ENCODE measurements around the gene FBXL15.

FBXL15 gene, protein sequence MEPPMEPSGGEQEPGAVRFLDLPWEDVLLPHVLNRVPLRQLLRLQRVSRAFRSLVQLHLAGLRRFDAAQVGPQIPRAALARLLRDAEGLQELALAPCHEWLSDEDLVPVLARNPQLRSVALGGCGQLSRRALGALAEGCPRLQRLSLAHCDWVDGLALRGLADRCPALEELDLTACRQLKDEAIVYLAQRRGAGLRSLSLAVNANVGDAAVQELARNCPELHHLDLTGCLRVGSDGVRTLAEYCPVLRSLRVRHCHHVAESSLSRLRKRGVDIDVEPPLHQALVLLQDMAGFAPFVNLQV

DNA sequence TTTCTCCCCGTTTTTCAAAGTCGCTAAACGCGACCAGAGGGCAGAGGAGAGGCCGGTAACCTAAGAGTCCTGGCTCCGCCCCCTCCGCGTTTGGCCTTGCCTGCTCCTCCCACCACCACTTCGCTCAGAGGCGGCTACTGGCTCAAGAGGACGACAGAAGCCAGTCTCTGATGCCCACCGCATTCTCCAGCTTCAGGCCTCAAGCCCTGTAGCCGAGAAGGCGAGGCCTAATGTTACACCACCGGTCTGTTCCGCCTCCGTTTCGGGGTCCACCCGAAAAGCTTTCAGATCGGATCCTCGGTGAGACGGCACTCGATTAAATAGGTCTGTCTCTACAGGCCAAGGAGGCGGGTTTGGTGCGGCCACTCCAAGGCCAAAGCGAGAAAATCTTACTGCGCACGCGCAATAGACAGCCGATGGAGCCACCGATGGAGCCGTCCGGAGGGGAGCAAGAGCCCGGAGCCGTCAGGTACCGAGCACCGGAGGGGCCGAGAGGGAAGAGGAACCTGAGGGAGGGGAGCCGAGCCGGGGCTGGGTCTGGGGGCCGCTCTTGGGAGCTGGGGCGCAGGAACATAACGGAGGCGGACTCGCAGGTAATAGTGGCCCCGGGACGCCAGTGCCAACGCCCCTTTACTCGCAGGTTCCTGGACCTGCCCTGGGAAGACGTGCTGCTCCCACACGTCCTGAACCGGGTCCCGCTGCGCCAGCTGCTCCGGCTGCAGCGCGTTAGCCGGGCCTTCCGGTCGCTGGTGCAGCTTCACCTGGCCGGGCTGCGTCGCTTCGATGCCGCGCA is at the start of gene FBXL15:
Gene FBXL15 (plus strand): TSS at position 123 of the 793 bp plus-strand sequence. CDS start 294 bp downstream, at position 417.
- DNase-seq: peak; percentile 87

GRCh38 chr10:102371295-102371694 is 49.3 kb upstream of the FBXL15 start:
- no peak for DNase-seq

DNA sequence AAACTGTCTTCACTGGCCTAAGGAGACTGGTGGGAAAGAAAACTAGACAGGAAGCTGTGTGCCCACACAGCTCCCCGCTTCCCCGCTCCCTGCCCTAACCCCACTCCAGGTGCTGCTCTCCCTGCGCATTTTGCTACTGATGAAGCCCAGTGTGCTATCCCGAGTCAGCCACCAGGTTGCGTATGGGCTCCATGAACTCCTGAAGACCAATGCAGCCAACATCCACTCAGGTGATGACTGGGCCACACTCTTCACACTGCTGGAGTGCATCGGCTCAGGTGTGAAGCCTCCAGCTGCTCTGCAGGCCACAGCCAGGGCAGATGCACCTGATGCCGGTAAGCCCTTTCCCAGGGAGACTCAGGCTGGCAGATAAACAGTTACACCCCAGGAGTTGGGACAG is 45.4 kb upstream of the FBXL15 start:
- DNase-seq: no peak

- no peak for DNase-seq
Measured at GRCh38 chr10:102375867-102376266, 44.8 kb upstream of the FBXL15 start.

DNA sequence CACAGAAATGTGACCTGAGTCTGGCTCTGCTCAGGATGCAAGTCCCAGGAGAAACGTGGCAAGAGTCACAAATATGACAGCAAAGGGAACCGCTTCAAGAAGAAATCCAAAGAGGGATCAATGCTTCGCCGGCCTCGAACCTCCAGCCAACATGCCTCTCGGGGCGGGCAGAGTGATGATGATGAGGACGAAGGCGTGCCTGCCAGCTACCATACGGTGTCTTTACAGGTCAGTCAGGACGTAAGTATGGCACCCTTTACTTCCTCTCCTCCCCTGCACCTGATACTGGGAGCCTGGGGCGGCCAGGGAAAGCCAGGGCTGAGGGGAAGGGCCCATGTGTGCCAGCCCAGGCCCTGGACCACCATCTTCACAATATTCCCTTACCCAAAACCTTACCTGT is 43.7 kb upstream of the FBXL15 start:
- no peak for DNase-seq

DNA sequence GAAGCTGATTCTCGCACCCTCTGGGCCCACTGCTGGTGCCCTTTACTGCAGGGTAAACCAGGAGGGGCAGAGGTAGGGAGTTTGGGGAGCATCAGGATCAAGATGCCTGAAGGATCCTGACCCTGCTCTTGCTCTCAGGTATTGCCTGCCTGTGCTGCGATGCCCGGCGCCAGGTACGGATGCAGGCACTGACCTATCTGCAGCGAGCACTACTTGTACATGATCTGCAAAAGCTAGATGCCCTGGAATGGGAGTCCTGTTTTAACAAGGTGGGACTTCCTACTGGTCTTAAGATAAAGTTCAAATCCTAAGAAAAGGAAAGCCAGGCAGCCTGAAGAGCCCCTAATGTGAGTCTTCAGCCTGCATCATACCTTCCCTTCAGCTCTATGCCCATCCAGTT is 41.3 kb upstream of the FBXL15 start:
- no peak for DNase-seq

- DNase-seq: no peak
Measured at GRCh38 chr10:102381983-102382382, 38.7 kb upstream of the FBXL15 start.

DNA sequence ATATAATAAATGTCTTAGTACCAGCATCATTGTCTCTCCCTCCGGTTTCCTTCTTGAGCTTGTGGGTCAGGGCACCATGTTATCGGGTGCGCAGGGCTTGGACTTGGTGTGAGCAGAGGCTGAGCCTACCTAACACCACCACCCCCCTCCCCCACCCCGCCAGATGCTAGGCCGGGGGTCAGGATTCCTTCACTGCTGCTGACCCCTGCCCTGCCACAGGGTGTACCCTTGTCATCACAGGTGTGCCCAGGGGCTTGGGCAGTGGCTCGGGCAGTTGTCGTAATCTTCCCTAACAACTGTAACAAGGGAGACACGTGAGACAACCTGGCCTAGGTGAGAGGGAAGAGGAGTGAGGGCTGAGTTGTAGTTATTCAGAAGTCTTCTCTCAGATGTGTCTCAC is 37.8 kb upstream of the FBXL15 start:
- no peak for DNase-seq

GRCh38 chr10:102384053-102384452 is 36.6 kb upstream of the FBXL15 start:
- DNase-seq: no peak

GRCh38 chr10:102384606-102385429 is 35.8 kb upstream of the FBXL15 start:
- DNase-seq: no peak

- no peak for DNase-seq
Measured at GRCh38 chr10:102389894-102390293, 30.7 kb upstream of the FBXL15 start.

- DNase-seq: no peak
Measured at GRCh38 chr10:102392306-102392705, 28.3 kb upstream of the FBXL15 start.

DNA sequence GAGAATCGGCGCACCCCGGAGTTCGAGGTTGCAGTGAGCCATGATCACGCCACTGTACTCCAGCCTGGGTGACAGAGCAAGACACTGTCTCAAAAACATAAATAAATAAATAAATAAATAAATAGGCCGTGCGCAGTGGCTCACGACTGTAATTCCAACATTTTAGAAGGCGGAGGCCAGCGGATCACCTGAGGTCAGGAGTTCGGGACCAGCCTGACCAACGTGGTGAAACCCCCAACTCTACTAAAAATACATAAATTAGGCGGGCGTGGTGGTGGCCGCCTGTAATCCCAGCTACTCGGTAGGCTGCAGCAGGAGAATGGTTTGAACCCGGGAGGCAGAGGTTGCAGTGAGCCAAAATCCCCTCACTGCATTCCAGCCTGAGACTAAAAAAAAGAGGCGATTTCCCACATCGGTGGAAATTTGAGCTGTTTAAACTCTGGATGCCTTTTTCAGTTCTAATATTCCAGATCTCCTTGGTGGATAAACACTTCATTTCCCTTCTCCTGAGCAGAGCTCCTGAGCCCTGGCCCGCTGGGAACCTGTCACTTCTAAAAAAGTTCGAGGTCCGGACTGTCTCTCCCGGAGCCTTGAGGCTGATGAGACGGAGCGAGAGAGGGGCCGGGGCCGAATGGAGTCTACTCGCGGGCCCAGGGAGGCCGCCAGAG is 27.1 kb upstream of the FBXL15 start:
- no peak for DNase-seq

GRCh38 chr10:102394079-102394800 is 26.4 kb upstream of the FBXL15 start:
- DNase-seq: peak; percentile 50

GRCh38 chr10:102394801-102395399 is 25.7 kb upstream of the FBXL15 start:
- no peak for DNase-seq

GRCh38 chr10:102395400-102396316 is 25.0 kb upstream of the FBXL15 start, which contains the start of gene NFKB2:
Gene NFKB2, plus strand, starts transcription at chr10:102395705. Its CDS starts 255 bp downstream, at chr10:102395960.
- DNase-seq: no peak

DNA sequence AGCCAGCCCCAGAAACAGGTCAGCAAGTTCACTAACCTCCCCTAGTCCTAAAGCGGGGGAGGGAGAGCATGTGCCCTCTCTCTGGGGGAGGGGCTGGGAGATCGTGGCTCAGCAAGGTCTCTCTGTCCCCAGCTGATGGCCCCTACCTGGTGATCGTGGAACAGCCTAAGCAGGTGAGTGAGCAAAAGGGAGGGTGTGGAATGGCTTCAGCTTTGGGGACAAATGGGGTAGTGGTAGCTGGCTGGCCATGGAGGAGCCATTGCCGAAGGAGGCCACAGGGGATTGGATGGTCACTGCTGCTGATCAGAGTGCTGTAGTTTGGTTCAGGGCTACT is 24.4 kb upstream of the FBXL15 start:
- DNase-seq: no peak

- no peak for DNase-seq
Measured at GRCh38 chr10:102396730-102397151, 23.9 kb upstream of the FBXL15 start.

- no peak for DNase-seq
Measured at GRCh38 chr10:102397222-102398171, 23.1 kb upstream of the FBXL15 start.
